ENCODE results near the gene RNF8.
"Not testable (repeated sequence)": the region's sequence is repeated elsewhere in the genome, so short reads cannot be mapped to it uniquely, and the experiment has no call there.

RNF8 gene

GRCh38 chr6:37344308-37344707, 9.5 kb upstream of the RNF8 start:
- Histone ChIP-seq H3K14ac (ENCODE audit: low read length in 2 of 2) (no peak overlapping the region), H2AK5ac (ENCODE audit: low read length, severe bottlenecking) (no peak overlapping the region), H3K4ac (ENCODE audit: low read depth in 1 of 2, low read length in 2 of 2) (no peak overlapping the region), H2BK15ac (ENCODE audit: low read depth, poor library complexity, severe bottlenecking) (no peak overlapping the region), H3K18ac (ENCODE audit: low read depth in 1 of 2, low read length in 2 of 2) (no peak overlapping the region), H3K79me1 (replicated peaks; ENCODE audit: low read length, poor library complexity, severe bottlenecking) (no peaks in the 10 kb centered on the region), H3K9ac (ENCODE audit: low read length) (no peak overlapping the region), H3K23ac (ENCODE audit: low read length in 2 of 2) (no peak overlapping the region), H3K4me1 (ENCODE audit: control insufficient read depth, insufficient read depth, low read depth, low read length) (no peaks in the 10 kb centered on the region), H4K91ac (ENCODE audit: low read length) (no peak overlapping the region), H3K27ac (ENCODE audit: low read length, poor library complexity, severe bottlenecking) (no peak overlapping the region), H3K36me3 (ENCODE audit: control insufficient read depth in 1 of 2, insufficient read depth in 2 of 2, low read depth in 1 of 2, low read length in 2 of 2) (no peaks in the 10 kb centered on the region), H3K4me2 (ENCODE audit: low read length, poor library complexity, severe bottlenecking) (no peak overlapping the region), H4K8ac (ENCODE audit: low read length) (no peak overlapping the region), H2AFZ (ENCODE audit: low read depth, low read length) (no peak overlapping the region), H3K27me3 (ENCODE audit: control insufficient read depth in 1 of 2, insufficient read depth in 1 of 2, low read length in 2 of 2) (peaks cover 8 to 20% of the 10 kb centered on the region in 2 experiments), H3K9me3 (ENCODE audit: control insufficient read depth, low read length) (no peaks in the 10 kb centered on the region), H2BK5ac (ENCODE audit: low read depth, low read length, poor library complexity, severe bottlenecking) (no peak overlapping the region), H2BK12ac (ENCODE audit: low read length in 2 of 2) (no peak overlapping the region), H2BK120ac (ENCODE audit: low read depth, low read length) (no peak overlapping the region), H3K4me3 (ENCODE audit: insufficient read depth in 1 of 2, low read depth in 1 of 2, low read length in 2 of 2) (no peak overlapping the region)
- 78% methylated on average over 3 of the region's 3 CpGs for WGBS
- DNase-seq = no peak

DNA sequence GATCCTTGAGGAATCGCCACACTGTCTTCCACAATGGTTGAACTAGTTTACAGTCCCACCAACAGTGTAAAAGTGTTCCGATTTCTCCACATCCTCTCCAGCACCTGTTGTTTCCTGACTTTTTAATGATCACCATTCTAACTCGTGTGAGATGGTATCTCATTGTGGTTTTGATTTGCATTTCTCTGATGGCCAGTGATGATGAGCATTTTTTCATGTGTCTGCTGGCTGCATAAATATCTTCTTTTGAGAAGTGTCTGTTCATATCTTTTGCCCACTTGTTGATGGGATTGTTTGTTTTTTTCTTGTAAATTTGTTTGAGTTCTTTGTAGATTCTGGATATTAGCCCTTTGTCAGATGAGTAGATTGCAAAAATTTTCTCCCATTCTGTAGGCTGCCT, 8.0 kb upstream of the RNF8 start:
- not testable (repeated sequence) for H2BK12ac ChIP-seq (ENCODE audit: low read length in 2 of 2); H2BK120ac ChIP-seq (ENCODE audit: low read depth, low read length); H3K14ac ChIP-seq (ENCODE audit: low read length in 2 of 2); H3K9me3 ChIP-seq (ENCODE audit: control insufficient read depth, low read length); H4K91ac ChIP-seq (ENCODE audit: low read length); H4K8ac ChIP-seq (ENCODE audit: low read length); H3K4me3 ChIP-seq (ENCODE audit: insufficient read depth in 1 of 2, low read depth in 1 of 2, low read length in 2 of 2); H3K79me1 ChIP-seq (replicated peaks; ENCODE audit: low read length, poor library complexity, severe bottlenecking); H2BK15ac ChIP-seq (ENCODE audit: low read depth, poor library complexity, severe bottlenecking); H3K27ac ChIP-seq (ENCODE audit: low read length, poor library complexity, severe bottlenecking); H3K4me1 ChIP-seq (ENCODE audit: control insufficient read depth, insufficient read depth, low read depth, low read length); H3K9ac ChIP-seq (ENCODE audit: low read length); H2AK5ac ChIP-seq (ENCODE audit: low read length, severe bottlenecking); H3K4ac ChIP-seq (ENCODE audit: low read depth in 1 of 2, low read length in 2 of 2); DNase-seq; H3K23ac ChIP-seq (ENCODE audit: low read length in 2 of 2); H3K4me2 ChIP-seq (ENCODE audit: low read length, poor library complexity, severe bottlenecking); H3K36me3 ChIP-seq (ENCODE audit: control insufficient read depth in 1 of 2, insufficient read depth in 2 of 2, low read depth in 1 of 2, low read length in 2 of 2); H2AFZ ChIP-seq (ENCODE audit: low read depth, low read length); H2BK5ac ChIP-seq (ENCODE audit: low read depth, low read length, poor library complexity, severe bottlenecking); H3K18ac ChIP-seq (ENCODE audit: low read depth in 1 of 2, low read length in 2 of 2)
- WGBS = no CpG with 5 or more reads among the region's 3 CpGs
- peaks cover 8 to 20% of the 10 kb centered on the region in 2 experiments for H3K27me3 ChIP-seq (ENCODE audit: control insufficient read depth in 1 of 2, insufficient read depth in 1 of 2, low read length in 2 of 2)

DNA sequence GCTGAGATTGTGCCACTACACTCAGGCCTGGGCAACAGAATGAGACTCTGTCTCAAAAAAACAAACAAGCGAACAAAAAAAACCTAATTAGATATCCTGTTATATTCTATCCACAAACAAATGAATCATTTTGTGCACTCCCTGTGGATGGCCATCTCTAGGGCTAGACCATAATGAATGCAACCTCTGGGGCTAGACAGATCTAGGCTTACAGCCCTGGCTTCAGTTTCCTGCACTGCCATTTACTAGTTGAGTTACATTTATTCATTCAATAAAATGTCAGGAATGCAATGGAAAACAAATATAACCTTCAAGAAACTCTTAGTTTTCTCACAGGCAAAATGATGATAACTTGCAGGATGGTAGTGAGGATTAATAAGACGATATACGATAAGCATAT, 6.6 kb upstream of the RNF8 start:
- no peak overlapping the region for H3K4me3 ChIP-seq (ENCODE audit: insufficient read depth in 1 of 2, low read depth in 1 of 2, low read length in 2 of 2)
- no peak overlapping the region for H2BK15ac ChIP-seq (ENCODE audit: low read depth, poor library complexity, severe bottlenecking)
- H2BK12ac ChIP-seq (ENCODE audit: low read length in 2 of 2) = no peak overlapping the region
- H3K27ac ChIP-seq (ENCODE audit: low read length, poor library complexity, severe bottlenecking) = no peak overlapping the region
- no peak overlapping the region for H4K91ac ChIP-seq (ENCODE audit: low read length)
- H3K14ac ChIP-seq (ENCODE audit: low read length in 2 of 2) = no peak overlapping the region
- H3K4ac ChIP-seq (ENCODE audit: low read depth in 1 of 2, low read length in 2 of 2) = no peak overlapping the region
- no peak overlapping the region for H2AK5ac ChIP-seq (ENCODE audit: low read length, severe bottlenecking)
- no peaks in the 10 kb centered on the region for H3K79me1 ChIP-seq (replicated peaks; ENCODE audit: low read length, poor library complexity, severe bottlenecking)
- H3K23ac ChIP-seq (ENCODE audit: low read length in 2 of 2) = no peak overlapping the region
- 89% methylated on average over 3 of the region's 3 CpGs for WGBS
- no peaks in the 10 kb centered on the region for H3K4me1 ChIP-seq (ENCODE audit: control insufficient read depth, insufficient read depth, low read depth, low read length)
- H4K8ac ChIP-seq (ENCODE audit: low read length) = no peak overlapping the region
- H3K9ac ChIP-seq (ENCODE audit: low read length) = no peak overlapping the region
- H3K36me3 ChIP-seq (ENCODE audit: control insufficient read depth in 1 of 2, insufficient read depth in 2 of 2, low read depth in 1 of 2, low read length in 2 of 2) = no peaks in the 10 kb centered on the region
- H2AFZ ChIP-seq (ENCODE audit: low read depth, low read length) = no peak overlapping the region
- no peak overlapping the region for H2BK5ac ChIP-seq (ENCODE audit: low read depth, low read length, poor library complexity, severe bottlenecking)
- H3K18ac ChIP-seq (ENCODE audit: low read depth in 1 of 2, low read length in 2 of 2) = no peak overlapping the region
- no peak overlapping the region for H3K4me2 ChIP-seq (ENCODE audit: low read length, poor library complexity, severe bottlenecking)
- no peak overlapping the region for H2BK120ac ChIP-seq (ENCODE audit: low read depth, low read length)
- peaks cover 8 to 20% of the 10 kb centered on the region in 2 experiments for H3K27me3 ChIP-seq (ENCODE audit: control insufficient read depth in 1 of 2, insufficient read depth in 1 of 2, low read length in 2 of 2)
- DNase-seq = no peak
- H3K9me3 ChIP-seq (ENCODE audit: control insufficient read depth, low read length) = no peaks in the 10 kb centered on the region

- H2BK15ac ChIP-seq (ENCODE audit: low read depth, poor library complexity, severe bottlenecking) = no peak overlapping the region
- H3K4me3 ChIP-seq (ENCODE audit: insufficient read depth in 1 of 2, low read depth in 1 of 2, low read length in 2 of 2) = no peak overlapping the region
- H3K4me2 ChIP-seq (ENCODE audit: low read length, poor library complexity, severe bottlenecking) = no peak overlapping the region
- H3K9ac ChIP-seq (ENCODE audit: low read length) = no peak overlapping the region
- no peak overlapping the region for H2AK5ac ChIP-seq (ENCODE audit: low read length, severe bottlenecking)
- no peak overlapping the region for H4K8ac ChIP-seq (ENCODE audit: low read length)
- WGBS = 92% methylated on average over 4 of the region's 4 CpGs
- H3K23ac ChIP-seq (ENCODE audit: low read length in 2 of 2) = no peak overlapping the region
- H3K18ac ChIP-seq (ENCODE audit: low read depth in 1 of 2, low read length in 2 of 2) = no peak overlapping the region
- H3K27me3 ChIP-seq (ENCODE audit: control insufficient read depth in 1 of 2, insufficient read depth in 1 of 2, low read length in 2 of 2) = peaks cover 8 to 20% of the 10 kb centered on the region in 2 experiments
- no peak overlapping the region for H2AFZ ChIP-seq (ENCODE audit: low read depth, low read length)
- no peak overlapping the region for H3K27ac ChIP-seq (ENCODE audit: low read length, poor library complexity, severe bottlenecking)
- H3K4me1 ChIP-seq (ENCODE audit: control insufficient read depth, insufficient read depth, low read depth, low read length) = no peaks in the 10 kb centered on the region
- H2BK5ac ChIP-seq (ENCODE audit: low read depth, low read length, poor library complexity, severe bottlenecking) = no peak overlapping the region
- no peaks in the 10 kb centered on the region for H3K79me1 ChIP-seq (replicated peaks; ENCODE audit: low read length, poor library complexity, severe bottlenecking)
- DNase-seq = no peak
- H2BK12ac ChIP-seq (ENCODE audit: low read length in 2 of 2) = no peak overlapping the region
- no peaks in the 10 kb centered on the region for H3K36me3 ChIP-seq (ENCODE audit: control insufficient read depth in 1 of 2, insufficient read depth in 2 of 2, low read depth in 1 of 2, low read length in 2 of 2)
- H3K4ac ChIP-seq (ENCODE audit: low read depth in 1 of 2, low read length in 2 of 2) = no peak overlapping the region
- H4K91ac ChIP-seq (ENCODE audit: low read length) = no peak overlapping the region
- no peaks in the 10 kb centered on the region for H3K9me3 ChIP-seq (ENCODE audit: control insufficient read depth, low read length)
- H2BK120ac ChIP-seq (ENCODE audit: low read depth, low read length) = no peak overlapping the region
- H3K14ac ChIP-seq (ENCODE audit: low read length in 2 of 2) = no peak overlapping the region
Observed at GRCh38 chr6:37347670-37348111, 6.1 kb upstream of the RNF8 start.
